Hepatocyte (in vitro differentiated cells): ENCODE data around the gene SPNS2. TPM values are rescaled to one million over a fixed set of nuclear protein-coding genes. Genes with fewer than 3 reads are reported as not detected.
A peak's percentile ranks its signal among the peaks of the same experiment; 100 is the strongest.

Experiments
- DNase-seq: peaks from one replicate; pipeline ENCODE4 v3.0.0-alpha.2; 2016; ENCODE audit warnings: low spot score
- H2AFZ ChIP-seq: fragments of 200-600 bp; sonication (generic); 2 replicates; pipeline ENCODE4 v1.6.0; 2016; ENCODE audit warnings: antibody characterized with exemption, mild to moderate bottlenecking
- H3K27ac ChIP-seq: fragments of 200-600 bp; sonication (generic); 2 replicates; pipeline ENCODE4 v1.5.1; 2016; ENCODE audit warnings: mild to moderate bottlenecking
- H3K27me3 ChIP-seq: fragments of 200-600 bp; sonication (generic); 2 replicates; pipeline ENCODE4 v1.6.1; 2016
- H3K36me3 ChIP-seq: fragments of 200-600 bp; sonication (generic); replicated peaks from 2 replicates; pipeline ENCODE4 v1.5.1; 2016; ENCODE audit warnings: low read depth; ENCODE audit not compliant: insufficient read depth
- H3K4me1 ChIP-seq: fragments of 200-600 bp; sonication (generic); 2 replicates; pipeline ENCODE4 v1.5.1; 2016; ENCODE audit warnings: mild to moderate bottlenecking, moderate library complexity; ENCODE audit not compliant: insufficient read depth
- H3K4me2 ChIP-seq: fragments of 200-600 bp; sonication (generic); 2 replicates; pipeline ENCODE4 v1.6.0; 2016
- H3K4me3 ChIP-seq: fragments of 200-600 bp; sonication (generic); 2 replicates; pipeline ENCODE4 v1.5.1; 2016; ENCODE audit warnings: mild to moderate bottlenecking
- H3K79me2 ChIP-seq: fragments of 200-600 bp; sonication (generic); 2 replicates; pipeline ENCODE4 v1.6.0; 2017; ENCODE audit warnings: mild to moderate bottlenecking
- H3K9me2 ChIP-seq: fragments of 200-600 bp; sonication (generic); replicated peaks from 2 replicates; pipeline ENCODE4 v1.6.0; 2017; ENCODE audit warnings: mild to moderate bottlenecking; ENCODE audit not compliant: insufficient read depth
- H3K9me3 ChIP-seq: fragments of 200-600 bp; sonication (generic); 2 replicates; pipeline ENCODE4 v1.5.1; 2016; ENCODE audit warnings: low read depth, mild to moderate bottlenecking
- H4K20me1 ChIP-seq: fragments of 200-600 bp; sonication (generic); 2 replicates; pipeline ENCODE4 v1.6.0; 2016; ENCODE audit warnings: mild to moderate bottlenecking; ENCODE audit not compliant: insufficient read depth, poor library complexity, severe bottlenecking
- EZH2 ChIP-seq: fragments of 200-600 bp; sonication (generic); IDR thresholded peaks from 2 replicates; pipeline ENCODE4 v1.6.1; 2016; ENCODE audit warnings: antibody characterized with exemption, mild to moderate bottlenecking, borderline replicate concordance
- EZH2phosphoT487 ChIP-seq: fragments of 200-600 bp; sonication (generic); IDR thresholded peaks from one replicate; pipeline ENCODE4 v1.6.1; 2018; ENCODE audit warnings: antibody characterized with exemption, mild to moderate bottlenecking, low read depth, moderate library complexity; ENCODE audit not compliant: unreplicated experiment, severe bottlenecking
- WGBS: methylation state at CpG from one replicate; pipeline ENCODE4 v1.1.6; 2016; ENCODE audit warnings: low lambda C conversion rate; ENCODE audit errors: missing lambda C conversion rate; 5-methylcytosine and 5-hydroxymethylcytosine counted together
- polyA plus RNA-seq: library from polyadenylated mRNA; unstranded; fragments of >200 nt; fragmentation: Nextera tagmentation; extraction: Ambion mirVana; gene quantifications from 2 replicates; pipeline ENCODE4 v1.2.1, GENCODE V29; 2016
- total RNA-seq: library from RNA; depleted of rRNA; stranded (reverse); fragments of >200 nt; gene quantifications from 2 replicates; pipeline ENCODE4 v1.2.3, GENCODE V29; 2014
- TF ChIP-seq, protein P1 (sequence below): fragments of 200-600 bp; sonication (generic); IDR thresholded peaks from 2 replicates; pipeline ENCODE4 v1.5.1; 2016; ENCODE audit warnings: antibody characterized with exemption, mild to moderate bottlenecking; ENCODE audit not compliant: poor library complexity

Gene SPNS2
- total and polyA plus RNA-seq, 2 experiments from 2014 or later = 5.6 to 10.3 TPM

DNA sequence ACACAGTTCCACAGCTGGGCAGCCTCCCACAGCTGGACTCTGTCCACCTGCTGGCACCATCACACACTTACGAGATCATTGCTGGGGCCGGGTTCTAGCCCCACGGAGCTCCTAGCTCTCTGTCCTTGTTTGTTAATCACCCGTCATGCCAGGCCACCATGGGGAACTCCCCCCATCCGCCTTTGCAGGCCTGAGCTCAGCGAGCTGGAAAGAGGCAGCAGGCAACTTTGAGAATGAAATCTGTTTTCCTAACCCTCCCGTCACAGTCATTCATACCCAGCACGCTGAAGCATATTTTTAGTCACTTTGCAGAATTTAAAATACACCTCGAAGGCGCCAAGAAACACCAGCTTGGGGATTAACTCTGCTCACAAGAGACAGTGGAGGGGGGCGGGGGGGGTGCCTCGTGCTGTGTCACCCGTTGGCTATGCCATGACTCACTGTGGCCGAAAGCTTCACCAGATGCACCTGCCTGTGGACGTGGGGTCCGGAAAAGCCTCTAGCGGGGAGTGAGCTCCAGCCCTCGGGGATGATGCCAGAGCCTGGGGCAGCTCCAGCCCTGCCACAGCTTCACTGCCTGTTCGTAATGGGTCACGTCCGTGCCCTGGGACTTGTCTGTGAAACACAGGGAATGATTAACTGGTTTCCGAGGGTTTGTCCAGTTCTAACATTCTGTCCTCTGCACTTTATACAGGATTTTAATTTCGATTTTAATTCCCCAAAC, 1.4 kb upstream of the SPNS2 start:
- H3K4me3 ChIP-seq = no peak overlapping the region
- peaks cover 25% of the 10 kb centered on the region for H3K27me3 ChIP-seq
- no peaks in the 10 kb centered on the region for H3K36me3 ChIP-seq
- H3K9me2 ChIP-seq = no peaks in the 10 kb centered on the region
- H4K20me1 ChIP-seq = no peaks in the 10 kb centered on the region
- H3K4me2 ChIP-seq = no peak overlapping the region
- H3K4me1 ChIP-seq = peaks cover 16% of the 10 kb centered on the region
- no peak overlapping the region for H2AFZ ChIP-seq
- no peak for DNase-seq
- no peaks in the 10 kb centered on the region for H3K9me3 ChIP-seq
- WGBS = 64% methylated on average over 23 of the region's 23 CpGs
- no peaks in the 10 kb centered on the region for H3K79me2 ChIP-seq
- TF ChIP-seq EZH2 (no peak), EZH2phosphoT487 (no peak)
- TF ChIP-seq, protein P1, sequence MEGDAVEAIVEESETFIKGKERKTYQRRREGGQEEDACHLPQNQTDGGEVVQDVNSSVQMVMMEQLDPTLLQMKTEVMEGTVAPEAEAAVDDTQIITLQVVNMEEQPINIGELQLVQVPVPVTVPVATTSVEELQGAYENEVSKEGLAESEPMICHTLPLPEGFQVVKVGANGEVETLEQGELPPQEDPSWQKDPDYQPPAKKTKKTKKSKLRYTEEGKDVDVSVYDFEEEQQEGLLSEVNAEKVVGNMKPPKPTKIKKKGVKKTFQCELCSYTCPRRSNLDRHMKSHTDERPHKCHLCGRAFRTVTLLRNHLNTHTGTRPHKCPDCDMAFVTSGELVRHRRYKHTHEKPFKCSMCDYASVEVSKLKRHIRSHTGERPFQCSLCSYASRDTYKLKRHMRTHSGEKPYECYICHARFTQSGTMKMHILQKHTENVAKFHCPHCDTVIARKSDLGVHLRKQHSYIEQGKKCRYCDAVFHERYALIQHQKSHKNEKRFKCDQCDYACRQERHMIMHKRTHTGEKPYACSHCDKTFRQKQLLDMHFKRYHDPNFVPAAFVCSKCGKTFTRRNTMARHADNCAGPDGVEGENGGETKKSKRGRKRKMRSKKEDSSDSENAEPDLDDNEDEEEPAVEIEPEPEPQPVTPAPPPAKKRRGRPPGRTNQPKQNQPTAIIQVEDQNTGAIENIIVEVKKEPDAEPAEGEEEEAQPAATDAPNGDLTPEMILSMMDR = no peak
- no peak overlapping the region for H3K27ac ChIP-seq

- Histone ChIP-seq H3K36me3 (no peaks in the 10 kb centered on the region), H3K9me2 (no peaks in the 10 kb centered on the region), H3K9me3 (no peaks in the 10 kb centered on the region), H2AFZ (no peak overlapping the region), H3K79me2 (no peaks in the 10 kb centered on the region), H3K27ac (no peak overlapping the region), H3K4me2 (peak overlapping the region; percentile 79), H3K4me1 (peaks cover 16% of the 10 kb centered on the region), H4K20me1 (no peaks in the 10 kb centered on the region), H3K4me3 (no peak overlapping the region), H3K27me3 (peaks cover 25% of the 10 kb centered on the region)
- TF ChIP-seq, protein P1 = no peak
- TF ChIP-seq EZH2phosphoT487 = no peak
- peak; percentile 44 for TF ChIP-seq EZH2
- DNase-seq = no peak
- whole genome bisulfite sequencing = 1% methylated on average over 33 of the region's 53 CpGs
Observed at GRCh38 chr17:4499431-4500190, 930 bp downstream of the SPNS2 start.

DNA sequence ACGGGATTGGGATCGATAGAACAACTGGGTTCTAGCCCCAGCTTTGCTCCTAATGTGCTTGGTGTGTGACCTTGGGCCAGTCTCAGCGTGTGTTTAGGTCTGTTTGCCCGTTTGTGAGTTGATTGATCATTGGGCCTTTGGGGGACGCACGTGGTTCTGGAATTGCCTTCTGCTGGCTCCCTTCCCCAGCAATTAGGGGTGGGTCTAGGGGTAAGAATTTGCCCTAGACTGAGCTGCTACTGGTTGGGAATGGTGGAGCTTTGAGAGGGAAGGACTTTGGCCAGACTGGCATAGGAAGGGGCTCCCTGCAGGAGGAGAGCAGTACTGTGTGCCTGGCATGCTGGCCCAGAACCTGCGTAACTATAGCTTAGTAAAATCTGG, 1.5 kb downstream of the SPNS2 start:
- no peaks in the 10 kb centered on the region for H3K36me3 ChIP-seq
- no peaks in the 10 kb centered on the region for H3K9me2 ChIP-seq
- no peaks in the 10 kb centered on the region for H4K20me1 ChIP-seq
- 30% methylated on average over 7 of the region's 7 CpGs for WGBS
- H3K4me2 ChIP-seq = peak overlapping the region; percentile 79
- H2AFZ ChIP-seq = no peak overlapping the region
- no peak overlapping the region for H3K27ac ChIP-seq
- H3K79me2 ChIP-seq = no peaks in the 10 kb centered on the region
- peaks cover 25% of the 10 kb centered on the region for H3K27me3 ChIP-seq
- H3K4me1 ChIP-seq = peaks cover 16% of the 10 kb centered on the region
- H3K4me3 ChIP-seq = no peak overlapping the region
- TF ChIP-seq EZH2 (no peak), EZH2phosphoT487 (no peak)
- TF ChIP-seq, protein P1 = no peak
- H3K9me3 ChIP-seq = no peaks in the 10 kb centered on the region
- DNase-seq = no peak
